GM19467 (cell line): ENCODE measurements around the gene RNF220.

ENCODE experiments used
- ATAC-seq: cut with Tn5 transposase; IDR thresholded peaks from one replicate; pipeline ENCODE4 v1.9.1; 2021; ENCODE audit warnings: mild to moderate bottlenecking, moderate library complexity; ENCODE audit not compliant: unreplicated experiment

RNF220 gene

DNA sequence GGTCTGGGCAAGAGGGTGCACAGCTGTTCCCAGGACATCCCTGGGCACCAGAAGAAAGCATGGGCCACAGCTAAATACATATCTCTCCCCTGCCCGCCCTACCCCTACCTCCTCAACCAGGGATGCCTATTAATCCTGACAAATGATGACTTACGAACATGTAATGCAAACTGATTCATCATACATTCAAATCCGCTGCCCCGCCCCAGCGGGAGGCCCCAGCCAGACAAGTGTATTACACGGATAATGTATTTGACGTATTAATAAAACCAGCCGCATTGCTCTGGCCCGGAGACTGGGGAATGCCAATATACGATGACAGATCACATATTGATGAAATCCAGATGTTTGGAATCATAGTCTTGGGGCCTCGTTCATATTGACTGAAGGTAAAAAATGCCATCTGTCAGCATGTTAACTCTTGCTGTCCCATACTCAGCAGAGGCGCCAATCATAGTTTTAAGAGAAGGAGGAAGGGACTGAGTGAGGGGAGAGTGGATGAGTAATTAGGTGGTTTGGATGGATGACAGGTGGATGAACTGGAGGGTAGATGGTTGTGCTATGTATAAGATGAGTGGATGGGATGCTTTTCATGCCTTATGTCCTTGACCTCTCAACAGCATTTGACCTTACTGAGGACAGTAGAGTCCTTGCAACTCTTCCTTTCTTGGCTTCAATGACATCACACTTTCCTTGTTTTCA is 201.0 kb downstream of the RNF220 start:
- no peak for ATAC-seq

DNA sequence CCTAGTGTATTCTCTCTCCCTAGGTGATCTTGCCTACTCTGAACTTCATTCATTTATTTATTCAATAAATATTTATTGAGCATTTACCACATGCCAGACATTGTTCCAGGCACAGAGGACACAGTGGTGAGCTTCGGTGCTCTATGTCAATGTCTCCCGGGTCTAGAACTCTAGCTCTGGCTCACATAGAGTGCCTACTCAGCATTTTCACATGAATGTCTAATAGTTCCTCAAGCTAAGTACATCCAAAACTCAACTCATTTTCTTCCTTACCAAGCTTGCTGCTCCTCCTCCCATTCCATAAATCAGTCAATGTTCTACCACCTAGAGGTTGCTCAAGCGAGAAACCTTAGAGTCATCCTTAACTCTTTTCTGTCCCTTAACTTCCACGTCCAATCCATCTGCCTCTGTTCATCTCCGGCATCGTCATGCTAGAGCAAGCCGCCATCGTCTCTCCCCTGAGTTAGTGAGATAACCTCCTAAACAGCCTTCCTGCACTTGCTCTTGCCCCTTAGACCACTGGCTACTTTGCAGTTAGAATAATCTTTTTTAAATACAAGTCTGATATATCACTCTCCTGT is 201.7 kb downstream of the RNF220 start:
- ATAC-seq: no peak

DNA sequence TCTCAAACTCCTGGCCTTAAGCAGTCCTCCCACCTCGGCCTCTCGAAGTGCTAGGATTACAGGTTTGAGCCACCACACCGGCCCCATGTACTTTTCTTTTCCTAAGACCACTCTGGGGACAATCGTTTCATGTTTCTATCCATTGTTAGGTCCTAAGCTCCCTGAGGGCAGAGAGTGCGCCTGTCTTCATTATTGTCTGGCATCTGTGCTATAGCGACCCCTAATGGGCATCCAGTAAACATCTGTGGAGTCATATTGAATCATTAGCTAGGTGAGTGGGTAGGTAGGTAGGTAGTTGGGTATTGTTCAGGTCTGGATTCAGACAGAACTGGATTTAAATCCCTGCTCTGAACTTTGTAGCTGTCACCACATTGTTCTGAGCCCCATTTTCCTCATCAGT is 203.1 kb downstream of the RNF220 start:
- ATAC-seq: no peak

DNA sequence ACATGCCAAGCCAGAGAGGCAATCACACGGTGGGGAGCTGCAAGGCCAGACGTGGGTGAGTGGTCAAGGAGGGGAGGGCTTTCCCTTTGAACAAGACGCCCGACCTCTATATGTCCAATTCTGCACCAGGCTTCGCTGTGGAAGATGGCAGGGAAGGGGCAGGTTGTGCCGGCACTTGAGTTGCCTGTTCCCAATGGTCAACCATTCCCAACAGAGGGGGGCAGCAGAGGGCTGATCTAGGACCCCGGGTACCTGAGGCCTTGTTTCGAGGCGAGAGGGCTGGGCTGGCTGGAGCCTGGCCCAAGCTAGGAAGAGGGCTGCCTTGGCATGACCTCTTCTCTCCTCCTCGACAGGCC is 204.3 kb downstream of the RNF220 start:
- no peak for ATAC-seq

GRCh38 chr1:44609768-44610526 is 204.9 kb downstream of the RNF220 start:
- ATAC-seq: no peak

DNA sequence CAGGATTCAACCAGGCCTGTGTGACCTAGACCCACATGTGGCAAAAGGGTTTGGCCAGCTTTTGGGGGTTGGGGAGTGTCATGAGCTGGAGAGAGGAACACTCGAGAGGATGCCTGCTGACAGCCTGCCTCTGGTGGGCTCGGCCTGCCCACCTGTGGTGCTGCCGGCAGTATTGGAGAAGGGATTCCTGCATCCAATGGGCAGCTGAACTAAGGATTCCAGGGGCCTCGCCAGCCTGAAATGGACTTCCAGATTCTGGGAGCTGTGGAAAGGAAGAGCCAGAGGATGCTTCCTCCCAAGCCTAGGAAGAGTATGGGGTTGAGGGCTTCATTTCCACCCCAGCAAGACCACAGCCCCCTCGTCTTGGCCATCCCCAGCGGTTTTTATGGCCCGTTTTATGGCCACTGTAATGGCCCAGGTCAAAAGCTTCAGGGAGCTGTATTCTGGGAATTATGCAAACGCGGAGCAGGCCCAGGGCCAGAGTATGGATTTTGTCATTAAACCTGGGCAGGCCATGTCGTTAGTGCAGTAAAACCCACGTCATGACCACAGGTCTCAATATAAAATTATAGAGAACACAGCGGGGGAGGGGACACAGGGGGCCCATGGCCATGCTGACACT is 205.6 kb downstream of the RNF220 start:
- ATAC-seq: no peak

DNA sequence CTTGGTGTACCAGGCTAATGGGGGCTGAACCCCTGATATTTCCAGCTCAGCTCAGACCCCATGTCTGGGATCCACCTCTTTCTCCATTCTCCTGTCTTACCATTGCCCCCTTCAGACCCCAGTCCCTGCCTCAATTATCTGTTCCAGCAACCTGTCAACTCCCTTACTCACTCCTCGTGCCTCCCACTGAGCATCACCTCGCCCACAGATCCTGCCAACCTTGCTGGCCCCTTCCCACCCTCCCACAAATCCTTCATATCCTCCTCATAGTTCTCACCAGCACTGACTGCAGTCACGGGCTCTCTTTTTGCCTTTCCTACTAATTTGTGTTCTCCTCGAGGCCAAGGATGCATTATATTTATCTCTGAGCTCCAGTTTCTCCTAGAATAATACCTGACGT is 206.4 kb downstream of the RNF220 start:
- ATAC-seq: no peak

DNA sequence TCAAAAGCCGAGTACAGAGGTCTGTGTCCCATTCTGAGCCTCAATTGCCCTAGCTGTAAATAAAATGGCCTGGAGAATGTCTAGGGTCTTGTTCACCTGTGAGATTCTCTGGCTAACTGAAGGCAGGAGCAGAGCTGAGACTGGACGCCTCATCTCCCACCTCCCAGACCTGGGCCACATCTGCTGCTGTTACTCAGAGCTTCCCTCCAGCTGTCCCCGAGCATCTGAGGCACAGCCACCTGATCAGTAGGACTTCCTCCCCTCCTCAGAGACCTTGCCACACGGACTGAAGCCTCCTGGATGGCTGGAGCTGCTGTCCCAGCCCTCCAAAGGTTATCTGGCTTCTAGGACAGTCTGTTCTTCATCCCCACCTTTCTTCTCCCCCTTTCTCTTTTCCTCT is 206.8 kb downstream of the RNF220 start:
- ATAC-seq: no peak

- ATAC-seq: no peak
Observed at GRCh38 chr1:44613941-44614340, 208.9 kb downstream of the RNF220 start.

DNA sequence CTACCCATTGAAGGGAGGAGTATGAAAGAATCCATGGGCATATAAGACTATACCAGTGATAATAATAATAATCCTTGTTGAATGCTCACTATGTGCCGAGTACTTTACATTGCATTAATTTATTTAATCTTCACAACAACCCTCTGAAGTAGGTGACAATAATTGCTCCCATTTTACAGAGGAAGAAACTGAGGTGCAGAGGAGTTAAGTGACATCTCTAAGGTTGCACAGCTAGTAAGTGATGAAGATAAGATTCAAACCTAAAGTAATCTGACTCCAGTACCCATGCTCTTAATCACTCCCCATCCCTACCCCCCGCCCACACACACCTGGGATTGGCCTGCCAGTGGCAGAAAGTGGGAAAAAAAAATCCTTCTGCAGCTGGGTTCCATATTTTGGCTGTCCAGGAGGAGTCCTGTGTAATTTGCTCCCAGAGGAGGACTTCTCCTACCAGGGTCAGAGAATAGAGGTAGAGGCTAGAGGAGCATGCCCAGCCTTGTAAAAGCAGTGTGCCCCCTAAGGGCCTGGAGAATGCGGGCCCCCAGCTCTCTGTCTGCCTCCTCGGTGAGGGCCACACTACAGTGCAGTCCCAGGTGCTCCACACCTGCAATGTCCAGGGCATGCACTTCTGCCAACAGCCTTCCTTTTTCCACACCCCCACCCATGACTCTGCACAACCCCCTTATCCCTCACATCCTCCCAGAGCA is 211.4 kb downstream of the RNF220 start:
- no peak for ATAC-seq

DNA sequence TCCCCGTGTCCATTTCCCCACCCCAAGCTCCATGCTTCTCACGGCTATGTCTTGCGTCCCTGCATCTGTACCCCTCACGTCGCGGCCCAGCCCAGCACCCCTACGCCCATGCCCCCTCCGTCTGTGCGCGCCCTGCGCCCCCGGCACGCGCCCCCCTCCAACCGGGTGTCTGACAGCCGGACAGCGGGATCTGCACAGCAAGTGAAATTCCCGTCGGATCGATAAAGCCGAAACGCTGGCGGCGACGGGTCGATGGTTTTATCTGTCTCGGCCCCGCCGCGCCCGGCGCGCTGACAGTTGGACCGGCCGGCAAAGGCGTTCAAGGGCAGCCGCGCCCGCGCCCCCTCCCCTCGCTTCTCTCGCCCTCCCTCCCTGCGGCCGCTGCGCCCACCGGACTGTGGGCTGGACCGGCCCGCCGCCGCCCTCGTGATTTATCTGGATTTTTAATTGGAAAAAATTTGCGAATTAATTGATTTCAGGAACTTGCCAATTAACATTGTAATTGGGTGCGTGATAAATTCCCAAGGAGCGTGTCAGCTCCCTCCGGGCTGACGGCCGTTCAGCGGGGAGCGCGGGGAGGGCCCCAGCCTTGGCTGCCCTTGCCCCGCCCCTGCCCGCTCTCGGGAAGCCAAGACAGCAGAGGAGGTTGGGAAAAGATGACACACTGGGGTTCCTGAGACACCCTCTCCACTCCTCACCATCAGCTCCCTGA is 212.1 kb downstream of the RNF220 start:
- no peak for ATAC-seq

DNA sequence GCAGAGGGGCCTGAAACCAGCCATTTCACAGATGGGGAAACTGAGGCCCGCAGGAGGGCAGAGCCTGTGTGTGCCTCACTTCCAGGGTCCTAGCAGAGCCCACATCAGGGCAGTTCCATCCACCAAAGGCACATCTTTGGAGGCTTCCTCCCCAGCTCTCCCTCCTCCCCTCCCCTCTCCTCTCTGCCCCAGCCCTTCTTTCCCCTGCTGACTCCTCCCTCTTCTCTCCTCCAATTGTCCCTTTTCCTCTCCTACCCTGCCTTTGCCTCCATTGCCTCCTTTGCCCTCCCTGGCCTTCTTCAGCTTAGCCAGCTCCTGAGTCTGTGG is 212.6 kb downstream of the RNF220 start:
- no peak for ATAC-seq

- no peak for ATAC-seq
Observed at GRCh38 chr1:44619261-44619900, 214.3 kb downstream of the RNF220 start.

- ATAC-seq: no peak
Observed at GRCh38 chr1:44620072-44620471, 215.0 kb downstream of the RNF220 start.

DNA sequence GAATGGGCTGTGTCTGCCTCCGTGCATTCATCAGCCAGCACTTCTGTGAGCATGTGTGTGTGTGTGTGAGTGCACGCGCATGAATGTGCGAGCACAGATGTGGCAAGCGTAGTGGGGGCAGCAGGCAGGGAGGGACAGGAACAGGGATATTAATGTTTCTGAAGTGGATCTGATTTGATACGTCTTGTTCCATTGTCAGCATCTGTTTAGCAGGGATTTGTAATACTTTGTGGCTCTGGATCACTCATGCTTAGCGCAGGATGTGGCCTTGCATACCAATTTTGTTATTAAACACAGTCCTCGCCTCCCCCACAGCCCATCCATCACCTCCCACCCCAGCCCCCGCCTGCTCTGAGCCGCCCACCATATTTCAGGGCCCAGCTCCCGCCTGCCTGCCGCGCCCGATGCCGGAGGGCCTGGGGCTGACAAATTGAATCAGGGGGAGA is 216.8 kb downstream of the RNF220 start:
- no peak for ATAC-seq

GRCh38 chr1:44624268-44624901 is 219.3 kb downstream of the RNF220 start:
- no peak for ATAC-seq

GRCh38 chr1:44625348-44625747 is 220.3 kb downstream of the RNF220 start:
- ATAC-seq: no peak

GRCh38 chr1:44628962-44629756 is 224.1 kb downstream of the RNF220 start:
- ATAC-seq: no peak

GRCh38 chr1:44630116-44630515 is 225.1 kb downstream of the RNF220 start:
- no peak for ATAC-seq
